ENCODE results near the gene KCNE1.
"Not testable (repeated sequence)": the region's sequence is repeated elsewhere in the genome, so short reads cannot be mapped to it uniquely, and the experiment has no call there.

The KCNE1 gene

GRCh38 chr21:34417448-34418077 lies 94.4 kb downstream of the KCNE1 start:
- DNase-seq (ENCODE audit: low spot score) = not testable (repeated sequence)

- DNase-seq (ENCODE audit: low spot score) = not testable (repeated sequence)
Measured at GRCh38 chr21:34407294-34407693, 104.7 kb downstream of the KCNE1 start.

GRCh38 chr21:34406676-34407075 lies 105.3 kb downstream of the KCNE1 start:
- DNase-seq (ENCODE audit: low spot score) = not testable (repeated sequence)

GRCh38 chr21:34406102-34406501 lies 105.9 kb downstream of the KCNE1 start:
- not testable (repeated sequence) for DNase-seq (ENCODE audit: low spot score)

- DNase-seq (ENCODE audit: low spot score) = not testable (repeated sequence)
Measured at GRCh38 chr21:34405686-34406085, 106.3 kb downstream of the KCNE1 start.

- not testable (repeated sequence) for DNase-seq (ENCODE audit: low spot score)
Measured at GRCh38 chr21:34404742-34405141, 107.3 kb downstream of the KCNE1 start.

- DNase-seq (ENCODE audit: low spot score) = not testable (repeated sequence)
Measured at GRCh38 chr21:34400522-34400921, 111.5 kb downstream of the KCNE1 start.
